ENCODE data around the gene SH3BGR.

- TF ChIP-seq PATZ1 (CRISPR knock-in tag; IDR thresholded peaks at IDR 0.05; ENCODE audit: borderline replicate concordance) (no peak), TSHZ2 (CRISPR knock-in tag; IDR thresholded peaks at IDR 0.05) (no peak), CSRNP3 (CRISPR knock-in tag; IDR thresholded peaks at IDR 0.05) (no peak), RARB (CRISPR knock-in tag; IDR thresholded peaks at IDR 0.05) (no peak), TOX (CRISPR knock-in tag; IDR thresholded peaks at IDR 0.05; ENCODE audit: borderline replicate concordance) (no peak), ZNF70 (CRISPR knock-in tag; IDR thresholded peaks at IDR 0.05) (no peak), BACH2 (CRISPR knock-in tag; IDR thresholded peaks at IDR 0.05; ENCODE audit: borderline replicate concordance) (no peak), ARNTL (CRISPR knock-in tag; IDR thresholded peaks at IDR 0.05; ENCODE audit: borderline replicate concordance, low read depth) (no peak), ZFP3 (CRISPR knock-in tag; IDR thresholded peaks at IDR 0.05) (no peak), ZFP30 (CRISPR knock-in tag; IDR thresholded peaks at IDR 0.05) (no peak), ZC3H10 (CRISPR knock-in tag; IDR thresholded peaks at IDR 0.05) (no peak), GLIS3 (CRISPR knock-in tag; IDR thresholded peaks at IDR 0.05) (no peak), OSR1 (CRISPR knock-in tag; IDR thresholded peaks at IDR 0.05) (no peak)
These were observed 109.4 kb downstream of the SH3BGR start for GRCh38 chr21:39561140-39561539.
